GM19372 (cell line): Measurements from ENCODE around the gene BFSP1.

Source experiments
- ATAC-seq: cut with Tn5 transposase; IDR thresholded peaks from one replicate; pipeline ENCODE4 v1.9.1; 2021; ENCODE audit warnings: mild to moderate bottlenecking, low read depth, moderate library complexity; ENCODE audit not compliant: unreplicated experiment

Gene BFSP1

DNA sequence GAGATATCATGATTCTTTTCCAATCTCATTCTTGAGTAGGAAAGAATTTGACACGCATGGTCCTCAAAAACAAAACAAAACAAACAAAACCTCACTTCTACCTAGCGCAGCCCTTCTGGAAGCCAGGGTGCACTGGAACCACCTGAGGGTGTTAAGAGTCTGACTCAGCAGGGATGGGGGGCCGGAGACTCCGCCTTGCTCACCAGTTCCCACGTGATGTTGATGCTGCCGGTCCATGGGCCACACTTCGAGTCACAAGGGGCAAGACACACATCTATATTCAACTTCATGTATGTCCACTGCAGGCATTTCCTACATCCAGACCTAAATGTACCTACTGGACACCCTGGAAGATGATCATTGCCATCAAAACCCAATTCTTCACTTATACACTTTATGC lies 30.4 kb downstream of the BFSP1 start:
- ATAC-seq = no peak

DNA sequence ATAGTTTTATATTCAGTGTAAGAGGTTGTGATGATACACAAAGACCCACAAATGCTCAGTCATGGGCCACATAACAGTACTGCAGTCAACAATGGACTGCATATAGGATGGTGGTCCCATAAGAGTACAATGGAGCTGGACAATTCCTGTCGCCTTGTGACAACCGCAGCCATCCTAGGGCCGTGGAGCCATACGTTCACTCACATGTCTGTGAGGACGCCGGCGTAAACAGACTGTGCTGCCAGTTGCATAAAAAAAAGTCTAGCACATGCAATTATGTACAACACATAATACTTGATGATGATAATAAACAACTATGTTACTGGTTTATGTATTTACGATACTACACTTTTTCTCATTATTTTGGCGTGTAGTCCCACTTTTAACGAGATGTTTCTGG lies 30.9 kb downstream of the BFSP1 start:
- ATAC-seq = no peak

DNA sequence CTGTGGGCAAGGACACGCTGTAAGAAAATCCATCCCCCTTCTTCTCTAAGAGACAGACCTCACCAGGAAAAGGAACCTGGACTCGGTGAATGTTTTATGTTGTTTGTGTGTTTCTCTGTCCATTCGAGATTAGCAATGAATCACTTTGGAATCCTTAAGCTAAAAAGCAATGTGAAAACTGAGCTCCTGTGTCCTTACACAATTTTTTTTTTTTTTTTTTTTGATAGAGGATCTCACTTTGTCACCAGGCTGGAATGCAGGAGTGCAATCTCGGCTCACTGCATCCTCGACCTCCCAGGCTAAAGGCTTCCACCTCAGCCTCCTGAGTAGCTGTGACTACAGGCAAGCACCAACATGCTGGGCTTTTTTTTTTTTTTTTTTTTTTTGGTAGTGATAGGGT lies 32.1 kb downstream of the BFSP1 start:
- ATAC-seq = no peak

GRCh38 chr20:17498641-17499040 lies 32.5 kb downstream of the BFSP1 start:
- no peak for ATAC-seq

DNA sequence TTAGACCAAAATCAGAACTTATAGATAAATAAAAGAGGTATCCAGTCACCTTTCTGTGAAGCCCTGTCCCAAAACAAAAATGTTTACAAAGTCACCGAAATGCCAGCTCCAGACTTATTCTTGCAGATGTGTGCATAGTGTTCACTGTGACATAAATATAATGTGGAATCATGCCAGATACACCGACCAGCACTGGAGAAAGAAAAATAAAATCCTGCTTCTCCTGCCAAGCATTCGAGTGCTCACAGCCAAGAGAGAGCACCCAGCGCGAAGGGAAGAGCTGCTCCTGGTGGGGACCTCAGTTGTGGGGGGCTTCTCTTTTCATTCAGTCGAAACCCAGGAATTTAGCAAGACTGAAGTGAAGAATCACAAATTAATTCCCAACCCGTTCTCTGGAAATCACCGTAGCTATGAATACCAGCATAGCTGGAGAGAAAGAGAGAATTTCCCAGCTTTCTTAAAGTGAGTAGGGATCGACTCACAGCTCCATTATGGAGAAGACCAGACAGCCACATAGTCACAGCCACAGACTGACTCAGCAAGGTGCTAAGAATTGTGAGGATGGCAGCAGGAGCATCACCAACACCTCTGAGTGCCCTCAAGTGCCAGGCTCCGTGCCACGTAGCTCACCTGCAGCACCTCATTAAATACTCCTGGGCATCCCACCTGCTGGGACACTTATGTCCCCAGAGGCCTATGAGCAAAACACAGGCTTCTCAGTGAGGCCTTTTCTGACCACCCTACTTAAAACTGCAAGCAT lies 33.2 kb downstream of the BFSP1 start:
- ATAC-seq = no peak

- ATAC-seq = no peak
Observed at GRCh38 chr20:17495826-17496225, 35.4 kb downstream of the BFSP1 start.

- ATAC-seq = no peak
Observed at GRCh38 chr20:17494201-17494600, 37.0 kb downstream of the BFSP1 start.

GRCh38 chr20:17493173-17493572 lies 38.0 kb downstream of the BFSP1 start:
- ATAC-seq = no peak

DNA sequence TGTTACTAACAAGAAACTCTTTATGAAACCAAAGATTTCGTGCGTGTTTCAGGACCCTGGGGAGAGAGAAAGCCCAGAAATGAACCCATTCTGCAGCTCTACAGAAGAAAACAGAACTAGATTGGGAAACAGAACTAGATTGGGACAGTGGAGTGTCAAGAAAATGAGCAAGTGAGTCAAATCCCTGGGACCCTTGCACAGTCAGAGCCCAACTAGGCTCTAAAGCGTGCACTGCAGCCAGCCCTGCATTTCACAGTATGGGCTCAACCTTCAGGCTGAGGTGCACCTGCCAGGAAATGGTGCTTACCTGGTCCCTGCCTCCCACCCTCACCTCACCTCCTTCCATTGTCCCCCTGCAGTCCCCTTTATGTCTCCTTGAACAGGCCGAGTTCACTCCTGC lies 39.7 kb downstream of the BFSP1 start:
- no peak for ATAC-seq

DNA sequence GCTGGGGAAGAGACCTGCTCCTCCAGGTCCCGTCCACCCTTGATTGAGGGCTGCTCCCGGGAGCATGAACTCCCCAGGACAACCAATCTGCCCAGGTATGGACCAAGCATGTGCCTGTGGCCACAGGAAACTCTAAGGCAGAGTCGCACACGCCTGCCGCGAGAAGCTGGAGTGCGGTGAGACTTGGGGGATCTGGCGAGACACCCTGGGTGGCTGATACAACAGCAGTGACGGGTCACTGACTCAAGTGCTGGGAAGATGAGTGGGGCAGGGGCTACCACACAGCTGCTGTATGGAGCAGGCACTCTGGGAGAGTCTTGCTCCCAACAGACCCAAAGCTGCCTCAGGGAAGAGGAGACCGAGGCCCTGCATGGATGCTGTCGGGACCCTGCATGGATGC lies 40.1 kb downstream of the BFSP1 start:
- no peak for ATAC-seq

- ATAC-seq = no peak
Observed at GRCh38 chr20:17490501-17490900, 40.7 kb downstream of the BFSP1 start.

DNA sequence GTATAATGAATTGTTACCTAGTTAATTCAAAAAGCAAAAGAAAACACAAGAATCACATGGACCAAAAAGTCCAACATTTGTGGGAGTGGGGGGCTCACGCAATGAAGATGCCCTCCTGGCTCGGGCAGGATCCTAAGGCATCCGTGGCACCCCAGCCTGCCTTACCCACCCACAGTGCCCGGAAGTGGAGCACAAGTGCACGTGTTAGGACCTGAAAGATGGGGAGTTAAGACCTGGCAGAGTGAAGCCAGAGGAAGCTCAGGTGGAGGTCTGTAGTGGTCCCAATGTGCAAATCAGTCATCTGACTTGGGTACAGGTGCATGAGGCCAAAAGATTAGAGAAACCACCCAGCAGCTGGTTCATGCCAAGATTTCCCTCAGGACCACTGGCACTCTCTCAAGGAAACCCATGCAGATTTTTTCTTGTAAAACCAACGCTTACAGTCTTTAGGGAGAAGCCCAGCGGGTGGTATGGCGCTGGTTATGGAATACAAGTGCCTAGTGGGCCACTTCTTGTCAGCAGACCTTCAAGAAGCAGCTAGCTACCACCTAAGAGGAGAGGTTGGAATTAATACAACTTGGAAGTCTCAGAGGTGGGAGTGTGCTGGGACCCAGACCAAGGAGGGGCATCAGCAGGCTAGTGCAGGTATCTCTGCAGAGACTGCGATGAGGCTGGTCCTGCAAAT lies 42.1 kb downstream of the BFSP1 start:
- ATAC-seq = no peak

- no peak for ATAC-seq
Observed at GRCh38 chr20:17485017-17485416, 46.2 kb downstream of the BFSP1 start.

GRCh38 chr20:17482536-17482935 lies 48.6 kb downstream of the BFSP1 start:
- ATAC-seq = no peak

- ATAC-seq = no peak
Observed at GRCh38 chr20:17481661-17482060, 49.5 kb downstream of the BFSP1 start.

GRCh38 chr20:17480696-17481095 lies 50.5 kb downstream of the BFSP1 start:
- ATAC-seq = no peak

DNA sequence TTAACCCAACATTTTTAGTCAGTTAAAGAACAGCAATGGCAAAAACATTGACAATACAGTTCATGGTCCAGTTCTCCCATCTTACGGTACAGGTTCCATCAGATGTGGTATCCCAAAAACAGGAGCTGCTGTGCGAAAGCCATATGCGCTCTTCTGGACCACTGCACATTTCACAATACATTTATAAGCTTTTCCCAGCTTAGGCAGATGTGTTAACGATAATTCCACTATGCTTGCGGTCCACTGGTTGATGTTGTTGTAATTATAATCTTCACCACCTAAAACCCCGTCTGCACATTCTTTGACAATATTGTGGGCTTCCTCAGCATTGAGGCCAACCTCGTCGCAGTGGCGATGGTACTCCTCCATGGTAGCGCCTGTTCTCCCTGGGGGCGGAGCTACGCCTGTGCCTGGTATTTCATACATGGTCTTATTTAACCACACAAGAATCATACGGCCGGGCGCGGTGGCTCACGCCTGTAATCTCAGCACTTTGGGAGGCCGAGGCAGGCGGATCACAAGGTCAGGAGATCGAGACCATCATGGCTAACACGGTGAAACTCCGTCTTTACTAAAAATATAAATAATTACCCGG lies 52.0 kb downstream of the BFSP1 start:
- ATAC-seq = no peak

GRCh38 chr20:17473659-17474058 lies 57.5 kb downstream of the BFSP1 start:
- no peak for ATAC-seq

DNA sequence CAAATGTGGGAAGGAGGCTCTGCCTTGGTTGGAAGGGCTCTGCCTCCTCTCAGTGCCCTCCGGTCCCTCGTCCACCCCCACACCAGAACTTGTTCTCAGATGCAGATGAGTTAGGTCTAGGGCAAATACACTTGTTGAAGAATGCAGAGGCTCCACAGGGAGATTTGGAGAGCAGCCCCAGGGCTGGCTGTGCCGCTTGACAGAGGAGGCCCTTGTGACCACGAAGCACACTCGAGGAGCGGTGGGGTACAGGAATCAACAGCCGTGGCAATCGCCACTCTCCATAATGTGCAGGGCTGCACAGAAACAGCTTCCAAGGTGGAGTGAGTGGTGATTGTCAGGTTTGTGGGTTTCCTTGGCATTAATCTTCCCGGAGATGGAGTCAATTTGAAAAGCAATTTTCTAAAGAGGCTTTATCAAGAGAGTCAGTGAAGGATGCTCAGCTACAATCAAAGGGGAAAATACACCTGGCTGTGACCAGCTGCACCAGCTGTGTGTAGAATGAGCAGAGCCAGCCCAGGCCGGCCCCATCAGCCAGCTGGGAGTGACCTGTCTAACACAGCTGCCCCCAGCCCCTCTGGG lies 59.5 kb downstream of the BFSP1 start:
- no peak for ATAC-seq

DNA sequence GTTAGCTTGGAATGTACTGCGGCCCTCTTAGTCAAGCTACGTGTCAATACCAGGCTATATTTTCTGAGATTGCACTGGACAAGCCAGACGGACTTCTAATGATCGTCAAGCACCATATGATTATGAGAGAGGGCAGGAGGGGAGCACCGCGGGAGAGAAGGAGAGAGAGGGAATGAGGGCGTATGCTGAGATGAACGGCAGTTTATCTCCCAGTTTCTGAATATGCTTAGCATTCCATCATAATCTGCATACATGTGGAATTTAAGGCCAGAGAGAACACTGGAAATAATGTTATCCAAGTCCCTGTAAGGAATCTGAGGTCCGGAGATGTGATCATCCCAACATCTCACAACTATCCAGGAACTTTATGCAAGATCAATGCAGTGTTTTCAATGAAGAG lies 60.2 kb downstream of the BFSP1 start:
- ATAC-seq = no peak

- ATAC-seq = no peak
Observed at GRCh38 chr20:17470521-17470920, 60.7 kb downstream of the BFSP1 start.
